ENCODE results near the gene ZNF497. TPM values are rescaled to one million over a fixed set of nuclear protein-coding genes. Genes with fewer than 3 reads are reported as not detected.
A peak's percentile ranks its signal among the peaks of the same experiment; 100 is the strongest.

ZNF497 gene
- total and polyA plus RNA-seq, 2 of the 13 experiments (the other 11 are each of a cell fraction or from before 2014, with no cell fraction given), result 1.5 to 1.9 TPM

GRCh38 chr19:58395220-58395978 is 32.8 kb upstream of the ZNF497 start, which contains the start of gene RNF225 (continued):
- TF ChIP-seq PRDM15 (CRISPR knock-in tag; IDR thresholded peaks at IDR 0.05), result no peak
- TF ChIP-seq ZNF207 (IDR thresholded peaks at IDR 0.05; ENCODE audit: borderline replicate concordance), result no peak
- TF ChIP-seq POLR2A (IDR thresholded peaks at IDR 0.05; ENCODE audit: insufficient read depth in 1 of 2, low read depth in 2 of 2, low read length in 2 of 2), result peak; percentile 23 to 55; a peak in 3 of 4 replicates
- no peak for TF ChIP-seq ZNF10 (CRISPR knock-in tag; IDR thresholded peaks at IDR 0.05; ENCODE audit: borderline replicate concordance, low read depth)
- TF ChIP-seq KDM2A (CRISPR knock-in tag; IDR thresholded peaks at IDR 0.05; ENCODE audit: borderline replicate concordance, low read depth), result peak; percentile 48
- TF ChIP-seq U2AF1 (optimal IDR thresholded peaks at IDR 0.05; ENCODE audit: low read depth, low read length), result no peak
- 0 out of 2 replicates have a peak, but pooled peaks have one; percentile 47 for TF ChIP-seq ZC3H13 (CRISPR knock-in tag; IDR thresholded peaks at IDR 0.05)
- TF ChIP-seq SALL2 (CRISPR knock-in tag; IDR thresholded peaks at IDR 0.05), result peak; percentile 68; the same call in 1 of the 2 replicates
- no peak for TF ChIP-seq IRF2 (CRISPR knock-in tag; IDR thresholded peaks at IDR 0.05)
- peak; percentile 83; the same call in 1 of the 2 replicates for TF ChIP-seq PAF1 (CRISPR knock-in tag; IDR thresholded peaks at IDR 0.05)
- TF ChIP-seq AKNA (CRISPR knock-in tag; IDR thresholded peaks at IDR 0.05; ENCODE audit: borderline replicate concordance), result no peak
- no peak for TF ChIP-seq JUN (CRISPR knock-in tag; IDR thresholded peaks at IDR 0.05)
- TF ChIP-seq RAD21 (CRISPR knock-in tag; IDR thresholded peaks at IDR 0.05), result peak; percentile 15; the same call in 1 of the 2 replicates
- peak; percentile 78; the same call in 1 of the 2 replicates for TF ChIP-seq AKAP8 (CRISPR knock-in tag; IDR thresholded peaks at IDR 0.05)
- peak; percentile 78 for TF ChIP-seq POLR2G (IDR thresholded peaks at IDR 0.05; ENCODE audit: low read depth, low read length)
- TF ChIP-seq ZSCAN22 (CRISPR knock-in tag; IDR thresholded peaks at IDR 0.05), result peak; percentile 85
